PC-9 (cell line): ENCODE results near the gene RNF40. TPM values are rescaled to one million over a fixed set of nuclear protein-coding genes. Genes with fewer than 3 reads are reported as not detected.
A peak's percentile ranks its signal among the peaks of the same experiment; 100 is the strongest.

ENCODE experiments used
- BruUV-seq: library from RNA; stranded (reverse); fragments of 400-500 nt; replicated peaks from 2 replicates; lab custom pipeline; 2021; lab: Mats Ljungman, UMichigan
- CTCF ChIA-PET: fragments of 300-600 bp; sonication (Branson Sonifier 250); formaldehyde crosslinking; loops from one replicate; lab custom pipeline; 2022; ENCODE audit warnings: antibody characterized with exemption; lab: Charles Lee
- POLR2A ChIA-PET: fragments of 300-600 bp; sonication (Branson Sonifier 250); formaldehyde crosslinking; loops from one replicate; lab custom pipeline; 2022; ENCODE audit warnings: antibody characterized with exemption; ENCODE audit not compliant: unreplicated experiment; lab: Charles Lee
- DNase-seq, 2 experiments: peaks; one replicate each; pipeline versions ENCODE4 v3.0.0 to v3.0.0-alpha.2; 2015 to 2022; ENCODE audit warnings: mixed read lengths in 1 of 2
- H2AFZ ChIP-seq: fragments of 200-600 bp; sonication (generic); 2 replicates; pipeline ENCODE4 v1.8.1; 2017; ENCODE audit warnings: antibody characterized with exemption
- H3F3A ChIP-seq: fragments of 200-600 bp; sonication (generic); 2 replicates; pipeline ENCODE4 v1.8.1; 2017; ENCODE audit warnings: antibody characterized with exemption, mild to moderate bottlenecking, low read depth; ENCODE audit not compliant: insufficient read depth
- H3K27ac ChIP-seq: fragments of 200-600 bp; sonication (generic); 2 replicates; pipeline ENCODE4 v1.6.1; 2016; ENCODE audit warnings: mixed run types
- H3K27me3 ChIP-seq: fragments of 200-600 bp; sonication (generic); 2 replicates; pipeline ENCODE4 v1.6.1; 2016; ENCODE audit warnings: low read depth, mixed run types; ENCODE audit not compliant: insufficient read depth
- H3K36me3 ChIP-seq: fragments of 200-600 bp; sonication (generic); 2 replicates; pipeline ENCODE4 v1.6.1; 2016; ENCODE audit warnings: low read depth, mixed run types
- H3K4me1 ChIP-seq: fragments of 200-600 bp; sonication (generic); replicated peaks from 2 replicates; pipeline ENCODE4 v1.6.1; 2016; ENCODE audit warnings: mixed run types; ENCODE audit not compliant: insufficient read depth
- H3K4me2 ChIP-seq: fragments of 200-600 bp; sonication (generic); 2 replicates; pipeline ENCODE4 v1.6.1; 2017; ENCODE audit warnings: mixed run types
- H3K4me3 ChIP-seq: fragments of 200-600 bp; sonication (generic); 2 replicates; pipeline ENCODE4 v1.6.1; 2016; ENCODE audit warnings: mixed run types
- H3K79me2 ChIP-seq: fragments of 200-600 bp; sonication (generic); 2 replicates; pipeline ENCODE4 v1.6.1; 2017; ENCODE audit warnings: low read depth, mixed run types
- H3K9me2 ChIP-seq: fragments of 200-600 bp; sonication (generic); 2 replicates; pipeline ENCODE4 v1.8.1; 2017; ENCODE audit warnings: mild to moderate bottlenecking; ENCODE audit not compliant: insufficient read depth
- H3K9me3 ChIP-seq: fragments of 200-600 bp; sonication (generic); 2 replicates; pipeline ENCODE4 v1.8.1; 2016; ENCODE audit warnings: low read depth; ENCODE audit not compliant: insufficient read depth
- H4K20me1 ChIP-seq: fragments of 200-600 bp; sonication (generic); 2 replicates; pipeline ENCODE4 v1.8.1; 2017; ENCODE audit not compliant: insufficient read depth
- CTCF ChIP-seq: fragments of 200-600 bp; sonication (generic); conservative IDR thresholded peaks from 2 replicates; pipeline ENCODE4 v1.6.1; 2017; ENCODE audit warnings: mixed run types, antibody characterized with exemption, mild to moderate bottlenecking, moderate library complexity
- EZH2 ChIP-seq: fragments of 200-600 bp; sonication (generic); IDR thresholded peaks from 2 replicates; pipeline ENCODE4 v1.8.0; 2017; ENCODE audit warnings: antibody characterized with exemption, low read depth
- intact Hi-C: fragments of 100-400 bp; cut with micrococcal nuclease; formaldehyde crosslinking; loops from one replicate; pipeline ENCODE4 v1.10.0; 2022; ENCODE audit not compliant: unreplicated experiment
- total RNA-seq: library from RNA; stranded (reverse); gene quantifications from 2 replicates; pipeline ENCODE4 v1.2.3, GENCODE V29; 2021

Gene RNF40
- total RNA-seq, 1 experiment from 2014 or later = 178 TPM

- H3K36me3 ChIP-seq = no peaks in the 10 kb centered on the region
- H3K27me3 ChIP-seq = no peaks in the 10 kb centered on the region
- intact Hi-C loops = no loop called here
- no peaks in the 10 kb centered on the region for H3K9me3 ChIP-seq
- peaks cover 13% of the 10 kb centered on the region; the same call in 1 of the 2 replicates for H3F3A ChIP-seq
- H3K27ac ChIP-seq = no peak overlapping the region
- no peak overlapping the region for H2AFZ ChIP-seq
- DNase-seq = no peak
- no peak overlapping the region for H3K4me2 ChIP-seq
- H3K4me1 ChIP-seq = peaks cover 14% of the 10 kb centered on the region
- H3K4me3 ChIP-seq = no peak overlapping the region
- ChIA-PET POLR2A (no interaction called here), CTCF (no interaction called here)
- H4K20me1 ChIP-seq = no peaks in the 10 kb centered on the region; the same call in 1 of the 2 replicates
- H3K9me2 ChIP-seq = no peaks in the 10 kb centered on the region
- TF ChIP-seq CTCF = no peak
- no peak for TF ChIP-seq EZH2
- no TSS peak for BruUV-seq
- H3K79me2 ChIP-seq = peaks cover 16% of the 10 kb centered on the region
Measured at GRCh38 chr16:30783280-30784109, 21.4 kb downstream of the RNF40 start.

DNA sequence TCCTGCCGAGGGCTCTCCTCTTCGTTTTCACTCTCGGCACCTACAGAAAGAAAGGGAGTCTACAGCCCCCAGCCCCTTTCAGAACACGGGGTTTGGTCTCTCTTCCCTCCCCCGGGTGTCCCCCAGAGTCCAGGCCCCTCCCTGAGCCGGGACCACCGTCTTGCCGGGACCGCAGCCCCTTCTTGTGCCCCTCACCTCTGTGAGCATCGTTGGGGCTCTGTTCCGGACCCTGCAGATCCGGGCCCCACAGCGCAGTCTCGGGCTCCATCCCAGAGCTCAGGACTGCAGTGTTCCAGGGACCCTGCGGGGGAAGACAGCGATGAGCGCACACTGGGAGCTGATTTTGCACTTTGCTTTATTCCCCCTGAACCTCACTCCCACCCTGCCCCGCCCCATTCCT lies 22.1 kb downstream of the RNF40 start:
- H3K27ac ChIP-seq = no peak overlapping the region
- BruUV-seq = no TSS peak
- ChIA-PET POLR2A (interaction anchor here (0.6 kb wide), 1 partner anchor 134 kb away, joined by 4 read pairs; no protein-coding TSS in a partner anchor), CTCF (no interaction called here)
- H2AFZ ChIP-seq = no peak overlapping the region
- H3K36me3 ChIP-seq = no peaks in the 10 kb centered on the region
- H3K27me3 ChIP-seq = no peaks in the 10 kb centered on the region
- no peaks in the 10 kb centered on the region for H3K9me2 ChIP-seq
- no peak overlapping the region for H3K4me3 ChIP-seq
- peaks cover 16% of the 10 kb centered on the region for H3K79me2 ChIP-seq
- no peak for DNase-seq
- no peak overlapping the region for H3K4me2 ChIP-seq
- H3K4me1 ChIP-seq = peaks cover 14% of the 10 kb centered on the region
- intact Hi-C loops = no loop called here
- H3F3A ChIP-seq = peaks cover 13% of the 10 kb centered on the region; the same call in 1 of the 2 replicates
- TF ChIP-seq CTCF (no peak), EZH2 (no peak)
- no peaks in the 10 kb centered on the region; the same call in 1 of the 2 replicates for H4K20me1 ChIP-seq
- H3K9me3 ChIP-seq = no peaks in the 10 kb centered on the region

DNA sequence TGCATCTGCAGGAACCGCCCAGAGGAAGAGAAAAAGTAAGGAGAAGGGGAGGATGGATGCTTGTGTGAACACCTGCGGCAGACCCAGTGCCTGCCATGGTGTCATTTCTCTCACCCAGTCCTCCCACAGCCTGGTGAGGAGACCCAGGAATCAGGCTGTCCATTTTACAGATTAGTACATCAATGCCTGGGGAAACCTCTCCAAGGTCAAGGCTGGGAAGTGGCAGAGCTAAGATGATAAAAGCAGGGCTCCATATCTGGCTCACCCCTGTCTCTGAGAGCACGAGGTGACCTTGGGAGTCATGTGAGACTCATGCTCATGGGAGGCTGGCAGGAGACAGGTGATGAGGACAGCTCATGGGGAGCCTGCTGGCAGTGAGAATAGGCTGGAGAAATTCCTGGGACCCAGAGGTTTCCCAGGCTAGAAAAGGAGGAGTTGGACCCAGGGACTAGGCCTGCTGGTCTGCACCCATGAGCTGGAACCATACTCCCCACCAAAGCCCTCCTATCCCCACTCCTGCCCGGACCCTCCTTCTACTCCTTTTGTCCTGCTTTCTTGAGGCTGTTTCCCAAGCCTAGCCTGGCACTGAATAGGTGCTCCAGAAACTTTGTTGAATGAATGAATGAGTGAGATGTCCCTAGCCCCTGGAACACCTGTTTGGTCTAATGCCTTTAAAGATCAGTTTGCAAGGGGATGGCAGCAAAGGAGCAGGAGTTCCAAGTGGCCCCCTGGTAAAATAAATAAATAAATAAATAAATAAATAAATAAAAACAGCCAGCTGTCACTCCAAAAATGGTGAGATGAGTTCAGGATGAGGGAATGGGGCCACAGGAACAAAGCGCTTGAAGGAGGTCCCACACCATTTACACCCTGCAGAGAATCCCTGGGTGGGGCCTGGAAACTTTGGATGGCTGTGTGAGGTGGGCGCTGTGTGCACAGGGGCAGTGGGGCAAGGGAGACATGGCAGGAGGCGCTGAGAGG lies 23.3 kb downstream of the RNF40 start:
- H3K9me3 ChIP-seq = no peaks in the 10 kb centered on the region
- H3K4me3 ChIP-seq = peak overlapping the region; percentile 97; the same call in 1 of the 2 replicates
- intact Hi-C loops = no loop called here
- peaks cover 9% of the 10 kb centered on the region; the same call in 1 of the 2 replicates for H3F3A ChIP-seq
- no peak overlapping the region for H2AFZ ChIP-seq
- BruUV-seq = TSS peak; percentile 45
- CTCF ChIA-PET = no interaction called here
- H3K79me2 ChIP-seq = peaks cover 16% of the 10 kb centered on the region
- H3K9me2 ChIP-seq = no peaks in the 10 kb centered on the region
- no peaks in the 10 kb centered on the region for H3K27me3 ChIP-seq
- peak overlapping the region; percentile 96 for H3K4me2 ChIP-seq
- POLR2A ChIA-PET = interaction anchor here (0.6 kb wide), 1 partner anchor 127 kb away, joined by 3 read pairs; no protein-coding TSS in a partner anchor
- H3K36me3 ChIP-seq = no peaks in the 10 kb centered on the region
- H4K20me1 ChIP-seq = no peaks in the 10 kb centered on the region; the same call in 1 of the 2 replicates
- no peak for DNase-seq
- H3K4me1 ChIP-seq = peaks cover 14% of the 10 kb centered on the region
- TF ChIP-seq CTCF (no peak), EZH2 (no peak)
- H3K27ac ChIP-seq = no peak overlapping the region
